SJSA1 (cell line): Measurements from ENCODE around the gene FGR. TPM values are rescaled to one million over a fixed set of nuclear protein-coding genes. Genes with fewer than 3 reads are reported as not detected.

Experiments used
- DNase-seq, 2 experiments: peaks; one replicate each; pipeline ENCODE4 v3.0.0-alpha.2; 2015 to 2020; ENCODE audit warnings: low spot score in 2 of 2, low read depth in 1 of 2
- H3K27ac ChIP-seq: fragments of 250-450 bp; sonication (Bioruptor Pico); 2 replicates; pipeline ENCODE4 v1.5.1; 2020; ENCODE audit warnings: mild to moderate bottlenecking, moderate library complexity
- H3K27me3 ChIP-seq: fragments of 250-450 bp; sonication (Bioruptor Pico); replicated peaks from 2 replicates; pipeline ENCODE4 v1.5.1; 2020; ENCODE audit warnings: mild to moderate bottlenecking, moderate library complexity
- H3K36me3 ChIP-seq: fragments of 250-450 bp; sonication (Bioruptor Pico); 2 replicates; pipeline ENCODE4 v1.5.1; 2020; ENCODE audit warnings: mild to moderate bottlenecking
- H3K4me1 ChIP-seq: fragments of 250-450 bp; sonication (Bioruptor Pico); replicated peaks from 2 replicates; pipeline ENCODE4 v1.6.1; 2021; ENCODE audit warnings: mild to moderate bottlenecking
- H3K4me3 ChIP-seq: fragments of 250-450 bp; sonication (Bioruptor Pico); 2 replicates; pipeline ENCODE4 v1.5.1; 2020; ENCODE audit warnings: mild to moderate bottlenecking
- H3K9me3 ChIP-seq: fragments of 250-450 bp; sonication (Bioruptor Pico); replicated peaks from 2 replicates; pipeline ENCODE4 v1.5.1; 2020; ENCODE audit warnings: mild to moderate bottlenecking
- total RNA-seq: library from RNA; depleted of rRNA; stranded (reverse); fragments of >200 nt; shearing (Covaris generic); gene quantifications from 2 replicates; pipeline ENCODE4 v1.2.3, GENCODE V29; 2014; rRNA removed

FGR gene
- total RNA-seq, 1 experiment from 2014 or later: not detected

DNA sequence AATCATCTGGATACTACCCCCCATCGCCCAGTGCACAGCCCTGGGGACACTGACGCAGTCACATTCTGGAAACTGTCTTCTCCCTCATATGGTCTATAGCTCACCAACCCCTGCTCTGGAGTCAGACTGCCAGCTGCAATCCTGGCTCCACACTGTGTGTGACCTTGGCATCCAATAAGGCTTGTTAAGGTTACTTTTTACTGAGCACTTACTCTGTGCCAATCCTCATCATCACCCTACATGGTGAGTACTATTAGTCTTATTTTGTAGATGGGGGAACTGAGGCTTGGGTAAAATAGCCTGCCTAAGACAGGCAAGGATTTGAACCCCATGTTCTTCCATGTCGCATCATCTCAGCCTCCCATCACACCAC, 65.9 kb downstream of the FGR start:
- Histone ChIP-seq H3K36me3 (peaks cover 6% of the 10 kb centered on the region; the same call in 1 of the 2 replicates), H3K9me3 (no peaks in the 10 kb centered on the region), H3K27ac (no peak overlapping the region), H3K4me3 (no peak overlapping the region), H3K4me1 (peaks cover 19% of the 10 kb centered on the region), H3K27me3 (no peaks in the 10 kb centered on the region)
- DNase-seq: no peak

DNA sequence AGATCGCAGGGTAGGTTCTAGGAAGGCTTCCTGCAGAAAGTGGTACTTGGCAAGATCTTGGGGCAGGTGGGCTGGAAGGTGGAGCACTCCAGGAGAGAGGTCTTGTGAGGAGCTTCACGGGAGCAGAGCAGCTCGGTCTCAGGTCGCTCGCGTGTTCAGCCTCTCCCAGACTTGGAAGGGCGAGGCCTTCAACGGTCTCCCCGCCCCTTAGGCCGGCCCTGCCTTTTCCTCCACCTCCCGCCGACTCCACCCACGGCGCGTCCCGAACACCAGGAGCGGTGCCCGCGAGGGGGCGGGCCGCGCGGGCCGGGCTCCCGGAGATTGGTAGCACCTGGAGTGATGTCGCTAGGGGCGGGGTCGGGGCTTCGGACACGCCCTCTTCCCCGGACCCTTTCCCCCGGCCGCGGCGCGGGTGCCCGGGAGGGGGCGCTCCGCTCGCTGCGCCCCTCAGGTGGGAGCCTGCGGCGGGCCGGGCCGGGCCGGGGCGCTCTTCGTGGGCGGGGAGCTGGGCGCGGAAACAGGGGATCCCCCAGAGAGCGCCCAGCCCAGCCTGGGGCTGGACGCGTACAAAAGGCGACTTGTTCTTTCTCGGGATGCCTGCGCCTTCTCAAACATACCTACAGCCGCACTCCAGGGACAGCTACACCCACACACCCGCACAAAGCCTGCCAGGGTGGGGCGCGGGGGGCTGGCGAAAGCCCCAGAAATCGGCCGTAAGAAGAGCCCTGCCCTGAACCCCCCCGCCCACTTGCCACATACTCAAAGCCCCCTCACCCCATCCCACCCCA, 66.5 kb downstream of the FGR start:
- H3K4me1 ChIP-seq: peaks cover 25% of the 10 kb centered on the region
- H3K4me3 ChIP-seq: peak overlapping the region; percentile 29
- DNase-seq: peak; percentile 92 to 96
- H3K27ac ChIP-seq: no peak overlapping the region
- H3K36me3 ChIP-seq: peaks cover 7% of the 10 kb centered on the region; the same call in 1 of the 2 replicates
- no peaks in the 10 kb centered on the region for H3K27me3 ChIP-seq
- no peaks in the 10 kb centered on the region for H3K9me3 ChIP-seq

DNA sequence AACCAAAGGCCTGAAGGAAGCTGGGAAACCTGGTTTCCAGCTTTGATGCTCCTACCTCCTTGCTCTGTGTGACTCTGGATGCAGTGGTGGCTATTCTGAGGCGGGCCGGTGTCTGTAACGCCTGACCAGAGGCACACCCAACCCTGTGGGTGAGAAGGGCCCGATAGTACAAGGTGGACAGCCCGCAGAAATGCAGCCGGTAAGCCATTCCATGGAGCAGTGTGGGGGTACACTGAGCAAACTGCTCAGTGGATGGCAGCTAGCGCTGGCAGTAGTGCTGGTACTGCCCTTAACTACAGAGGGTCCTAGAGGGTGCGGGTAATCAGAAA, 67.0 kb downstream of the FGR start:
- Histone ChIP-seq H3K4me3 (no peak overlapping the region), H3K36me3 (peaks cover 7% of the 10 kb centered on the region; the same call in 1 of the 2 replicates), H3K4me1 (peaks cover 27% of the 10 kb centered on the region), H3K27me3 (no peaks in the 10 kb centered on the region), H3K27ac (no peak overlapping the region), H3K9me3 (no peaks in the 10 kb centered on the region)
- DNase-seq: no peak

GRCh38 chr1:27567146-27567526, 67.8 kb downstream of the FGR start:
- Histone ChIP-seq H3K27ac (no peak overlapping the region), H3K4me3 (no peak overlapping the region), H3K9me3 (no peaks in the 10 kb centered on the region), H3K4me1 (peaks cover 29% of the 10 kb centered on the region), H3K27me3 (no peaks in the 10 kb centered on the region), H3K36me3 (peaks cover 7% of the 10 kb centered on the region; the same call in 1 of the 2 replicates)
- no peak for DNase-seq

DNA sequence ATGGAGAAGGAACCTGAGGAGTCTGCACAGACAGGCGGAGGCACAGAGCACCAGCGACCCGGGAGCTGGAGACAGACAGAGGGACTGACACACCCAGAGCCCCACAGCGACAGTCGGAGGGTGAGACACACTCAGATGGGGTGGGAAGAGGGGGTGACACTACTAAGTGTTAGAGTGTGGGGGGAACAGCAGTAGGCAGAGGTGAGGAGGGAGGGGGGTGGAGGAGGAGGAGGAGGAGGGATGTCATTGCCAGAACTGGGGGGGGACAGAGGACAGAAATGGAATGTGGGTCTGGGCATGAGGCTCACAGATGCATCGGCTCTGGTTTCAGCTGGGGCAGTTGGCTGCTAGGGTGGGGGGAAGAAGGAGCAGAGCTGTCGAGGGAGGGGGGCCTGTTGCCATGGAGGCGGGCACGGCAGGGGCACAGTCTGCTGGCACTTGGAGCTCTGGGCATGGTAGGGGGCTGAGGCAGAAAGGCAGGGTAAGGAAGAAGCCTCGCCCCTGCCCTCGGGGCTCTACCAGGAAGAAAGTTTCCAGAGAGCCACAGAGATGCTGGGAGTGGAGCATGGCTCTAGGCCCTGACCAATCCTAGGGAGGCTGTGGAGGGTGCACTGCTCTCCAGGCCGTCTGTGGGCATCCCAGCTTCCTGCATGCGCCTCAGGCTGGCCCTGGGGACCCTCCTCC, 68.4 kb downstream of the FGR start:
- Histone ChIP-seq H3K36me3 (peaks cover 7% of the 10 kb centered on the region; the same call in 1 of the 2 replicates), H3K27me3 (no peaks in the 10 kb centered on the region), H3K4me3 (no peak overlapping the region), H3K9me3 (no peaks in the 10 kb centered on the region), H3K27ac (no peak overlapping the region), H3K4me1 (peaks cover 35% of the 10 kb centered on the region)
- DNase-seq: no peak

GRCh38 chr1:27564710-27565649, 70.0 kb downstream of the FGR start:
- Histone ChIP-seq H3K27ac (no peak overlapping the region), H3K4me1 (peaks cover 45% of the 10 kb centered on the region), H3K27me3 (no peaks in the 10 kb centered on the region), H3K4me3 (no peak overlapping the region), H3K36me3 (peaks cover 11% of the 10 kb centered on the region; the same call in 1 of the 2 replicates), H3K9me3 (no peaks in the 10 kb centered on the region)
- no peak for DNase-seq

GRCh38 chr1:27563591-27564471, 71.2 kb downstream of the FGR start:
- Histone ChIP-seq H3K4me1 (peaks cover 45% of the 10 kb centered on the region), H3K36me3 (peaks cover 11% of the 10 kb centered on the region; the same call in 1 of the 2 replicates), H3K4me3 (no peak overlapping the region), H3K27me3 (no peaks in the 10 kb centered on the region), H3K9me3 (no peaks in the 10 kb centered on the region), H3K27ac (no peak overlapping the region)
- DNase-seq: no peak

DNA sequence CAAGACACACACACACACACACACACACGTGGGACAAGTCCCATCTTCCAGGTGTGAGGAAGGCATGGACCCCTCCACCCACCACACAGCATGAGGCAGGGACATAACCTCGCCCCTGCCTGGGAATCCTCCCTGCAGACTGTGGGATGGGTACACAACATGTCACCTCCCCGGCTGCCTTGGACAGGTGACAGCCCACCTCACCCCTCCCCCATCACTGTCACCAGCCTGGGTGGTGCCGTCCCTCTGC, 71.7 kb downstream of the FGR start:
- H3K27ac ChIP-seq: no peak overlapping the region
- no peak overlapping the region for H3K4me3 ChIP-seq
- H3K9me3 ChIP-seq: no peaks in the 10 kb centered on the region
- peaks cover 39% of the 10 kb centered on the region for H3K4me1 ChIP-seq
- H3K27me3 ChIP-seq: no peaks in the 10 kb centered on the region
- peaks cover 15% of the 10 kb centered on the region for H3K36me3 ChIP-seq
- no peak for DNase-seq

DNA sequence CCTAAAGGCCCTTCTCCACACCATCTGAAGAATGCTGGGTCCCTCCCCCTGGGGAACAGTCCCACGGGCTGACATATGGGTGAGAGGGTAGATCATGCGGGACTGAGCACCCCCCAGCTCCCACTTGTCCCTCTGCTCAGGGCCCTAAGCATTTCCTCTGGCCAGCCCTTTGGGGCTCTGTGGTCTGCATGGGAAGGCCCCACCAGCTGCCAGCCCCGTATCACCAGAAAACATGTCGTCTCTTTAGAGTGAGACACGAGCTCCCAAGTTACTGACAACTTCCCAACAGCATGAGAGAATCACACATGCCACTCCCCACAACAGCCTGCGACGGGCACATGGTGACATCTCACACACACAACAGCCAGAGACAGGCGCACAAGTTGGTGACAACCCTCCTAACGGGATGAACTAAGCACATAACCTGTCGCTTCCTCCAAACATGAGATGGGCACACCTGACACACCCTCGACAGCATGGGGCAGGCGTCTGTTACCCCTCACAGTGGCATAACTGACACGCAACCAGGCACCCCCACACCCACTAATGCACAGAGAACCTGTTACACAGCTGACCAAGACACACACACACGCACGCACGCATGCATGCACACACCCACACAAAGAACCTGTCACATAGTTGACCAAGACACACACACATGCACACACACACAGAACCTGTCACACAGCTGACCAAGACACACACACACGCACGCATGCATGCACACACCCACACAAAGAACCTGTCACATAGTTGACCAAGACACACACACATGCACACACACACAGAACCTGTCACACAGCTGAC, 72.2 kb downstream of the FGR start:
- Histone ChIP-seq H3K9me3 (no peaks in the 10 kb centered on the region), H3K27ac (no peak overlapping the region), H3K4me1 (peaks cover 38% of the 10 kb centered on the region), H3K36me3 (peaks cover 17% of the 10 kb centered on the region), H3K4me3 (no peak overlapping the region), H3K27me3 (no peaks in the 10 kb centered on the region)
- DNase-seq: no peak

Other genes starting within 250 kb of the FGR start
- 0.38 and 1.4 TPM in 2 replicates for gene GPR3, start 242.6 kb downstream of the FGR start, total RNA-seq
- gene WASF2, start 145.0 kb downstream of the FGR start, total RNA-seq: 16.4 and 19.2 TPM in 2 replicates
- 2.9 and 4.1 TPM in 2 replicates for gene AHDC1, start 31.0 kb downstream of the FGR start, total RNA-seq
- gene IFI6, start 37.0 kb upstream of the FGR start, total RNA-seq: 54.6 and 97.5 TPM in 2 replicates
- 12.5 and 12.7 TPM in 2 replicates for gene FAM76A, start 90.8 kb upstream of the FGR start, total RNA-seq
- gene STX12, start 138.0 kb upstream of the FGR start, total RNA-seq: 67.5 and 76.5 TPM in 2 replicates
- 33.5 and 60.0 TPM in 2 replicates for gene PPP1R8, start 195.6 kb upstream of the FGR start, total RNA-seq
- 0.09 and 1.7 TPM in 2 replicates for gene THEMIS2, start 237.4 kb upstream of the FGR start, total RNA-seq